GM23338 (cell line): ENCODE results near the gene IL4I1. TPM values are rescaled to one million over a fixed set of nuclear protein-coding genes. Genes with fewer than 3 reads are reported as not detected.

Source experiments
- ATAC-seq: fragments of 200-7000 bp; cut with Tn5 transposase; 3 replicates; pipeline ENCODE4 v1.9.1; 2020
- DNase-seq: peaks from one replicate; pipeline ENCODE4 v3.0.0-alpha.2; 2015; ENCODE audit warnings: low spot score
- H2AFZ ChIP-seq: fragments of 200-600 bp; sonication (generic); 2 replicates; pipeline ENCODE4 v1.8.0; 2016; ENCODE audit warnings: antibody characterized with exemption, mild to moderate bottlenecking, moderate library complexity
- H3F3A ChIP-seq: fragments of 200-600 bp; sonication (generic); replicated peaks from 2 replicates; pipeline ENCODE4 v1.8.0; 2017; ENCODE audit warnings: antibody characterized with exemption, mixed run types, low read depth
- H3K27ac ChIP-seq: fragments of 200-600 bp; sonication (generic); 2 replicates; pipeline ENCODE4 v1.6.1; 2016; ENCODE audit warnings: low read depth
- H3K27me3 ChIP-seq: fragments of 200-600 bp; sonication (generic); 2 replicates; pipeline ENCODE4 v1.8.0; 2016; ENCODE audit warnings: mild to moderate bottlenecking, mixed run types, moderate library complexity; ENCODE audit not compliant: insufficient read depth
- H3K36me3 ChIP-seq: fragments of 200-600 bp; sonication (generic); 2 replicates; pipeline ENCODE4 v1.8.0; 2016; ENCODE audit warnings: mild to moderate bottlenecking; ENCODE audit not compliant: insufficient read depth
- H3K4me1 ChIP-seq: fragments of 200-600 bp; sonication (generic); 2 replicates; pipeline ENCODE4 v1.8.0; 2016; ENCODE audit warnings: mild to moderate bottlenecking, moderate library complexity; ENCODE audit not compliant: insufficient read depth
- H3K4me2 ChIP-seq: fragments of 200-600 bp; sonication (generic); 2 replicates; pipeline ENCODE4 v1.7.1; 2017; ENCODE audit warnings: mixed run types
- H3K4me3 ChIP-seq: fragments of 200-600 bp; sonication (generic); 2 replicates; pipeline ENCODE4 v1.6.1; 2016; ENCODE audit warnings: mixed run types
- H3K79me2 ChIP-seq: fragments of 200-600 bp; sonication (generic); replicated peaks from 2 replicates; pipeline ENCODE4 v1.8.0; 2017; ENCODE audit warnings: mild to moderate bottlenecking; ENCODE audit not compliant: insufficient read depth
- H3K9me2 ChIP-seq: fragments of 200-600 bp; sonication (generic); 2 replicates; pipeline ENCODE4 v1.8.0; 2017; ENCODE audit not compliant: insufficient read depth
- H4K20me1 ChIP-seq: fragments of 200-600 bp; sonication (generic); replicated peaks from 2 replicates; pipeline ENCODE4 v1.8.0; 2017; ENCODE audit warnings: mild to moderate bottlenecking; ENCODE audit not compliant: insufficient read depth
- H3K27ac Mint-ChIP-seq: 2 replicates; pipeline ENCODE4 v1.8.0; 2020; ENCODE audit warnings: inconsistent platforms, mild to moderate bottlenecking, moderate library complexity, mixed read lengths
- H3K27me3 Mint-ChIP-seq: 3 replicates; pipeline ENCODE4 v1.8.0; 2022; ENCODE audit warnings: low read depth, mild to moderate bottlenecking, moderate library complexity, mixed read lengths, inconsistent platforms; ENCODE audit not compliant: insufficient read depth, poor library complexity
- H3K36me3 Mint-ChIP-seq: 3 replicates; pipeline ENCODE4 v1.8.0; 2021; ENCODE audit warnings: low read depth, mild to moderate bottlenecking, inconsistent platforms, moderate library complexity, mixed read lengths
- H3K4me1 Mint-ChIP-seq: 3 replicates; pipeline ENCODE4 v1.8.0; 2020; ENCODE audit warnings: mild to moderate bottlenecking, inconsistent platforms, mixed read lengths
- H3K4me3 Mint-ChIP-seq: 3 replicates; pipeline ENCODE4 v1.8.0; 2021; ENCODE audit warnings: moderate library complexity, mild to moderate bottlenecking, inconsistent platforms, mixed read lengths
- H3K9me3 Mint-ChIP-seq: 3 replicates; pipeline ENCODE4 v1.8.0; 2020; ENCODE audit warnings: moderate library complexity, mild to moderate bottlenecking, inconsistent platforms, mixed read lengths
- JUNB ChIP-seq: IDR thresholded peaks from one replicate; pipeline ENCODE4 v1.6.1; 2016; ENCODE audit warnings: antibody characterized with exemption; ENCODE audit not compliant: unreplicated experiment
- NANOG ChIP-seq: IDR thresholded peaks from 2 replicates; pipeline ENCODE4 v1.6.1; 2016; ENCODE audit warnings: antibody characterized with exemption, borderline replicate concordance
- ZNF331 ChIP-seq: fragments of 250-450 bp; sonication (Bioruptor Pico); IDR thresholded peaks from 2 replicates; pipeline ENCODE4 v1.5.0; 2020; ENCODE audit warnings: low read depth, mild to moderate bottlenecking, moderate library complexity
- polyA plus RNA-seq: library from polyadenylated mRNA; unstranded; fragments of >200 nt; fragmentation: Nextera tagmentation; extraction: Ambion mirVana; gene quantifications from 2 replicates; pipeline ENCODE4 v1.2.1, GENCODE V29; 2016
- total RNA-seq: library from RNA; depleted of rRNA; stranded (reverse); fragments of >200 nt; shearing (Covaris generic); gene quantifications from 2 replicates; pipeline ENCODE4 v1.2.3, GENCODE V29; 2014
- TF ChIP-seq, protein P1 (sequence below): fragments of 250-450 bp; sonication (Bioruptor Pico); IDR thresholded peaks from 2 replicates; pipeline ENCODE4 v1.5.0; 2020; ENCODE audit warnings: mild to moderate bottlenecking, moderate library complexity

IL4I1 gene
- total and polyA plus RNA-seq, 2 experiments from 2014 or later: 0.60 to 0.69 TPM

- Mint-ChIP-seq H3K4me3 (peak overlapping the region; percentile 78), H3K4me1 (peaks cover 24% of the 10 kb centered on the region), H3K9me3 (peaks cover 10% of the 10 kb centered on the region; the same call in 2 of the 3 replicates), H3K36me3 (peaks cover 35% of the 10 kb centered on the region), H3K27ac (no peak overlapping the region), H3K27me3 (peaks cover 19% of the 10 kb centered on the region)
- H2AFZ ChIP-seq: peak overlapping the region; percentile 11; the same call in 1 of the 2 replicates
- 0 out of 2 replicates have a peak overlapping the region, but pooled peaks have one; percentile 24 for H3K27ac ChIP-seq
- peaks cover 20% of the 10 kb centered on the region for H3F3A ChIP-seq
- no peaks in the 10 kb centered on the region; the same call in 1 of the 2 replicates for H3K36me3 ChIP-seq
- ATAC-seq (no peak), DNase-seq (no peak)
- H3K27me3 ChIP-seq: no peaks in the 10 kb centered on the region
- peaks cover 37% of the 10 kb centered on the region for H3K79me2 ChIP-seq
- peak overlapping the region; percentile 88 for H3K4me3 ChIP-seq
- H4K20me1 ChIP-seq: peaks cover 31% of the 10 kb centered on the region
- peak overlapping the region; percentile 94 for H3K4me2 ChIP-seq
- 0 out of 2 replicates have a peak, but pooled peaks cover 3% of the 10 kb centered on the region for H3K9me2 ChIP-seq
- H3K4me1 ChIP-seq: peaks cover 21% of the 10 kb centered on the region
- TF ChIP-seq, protein P1, sequence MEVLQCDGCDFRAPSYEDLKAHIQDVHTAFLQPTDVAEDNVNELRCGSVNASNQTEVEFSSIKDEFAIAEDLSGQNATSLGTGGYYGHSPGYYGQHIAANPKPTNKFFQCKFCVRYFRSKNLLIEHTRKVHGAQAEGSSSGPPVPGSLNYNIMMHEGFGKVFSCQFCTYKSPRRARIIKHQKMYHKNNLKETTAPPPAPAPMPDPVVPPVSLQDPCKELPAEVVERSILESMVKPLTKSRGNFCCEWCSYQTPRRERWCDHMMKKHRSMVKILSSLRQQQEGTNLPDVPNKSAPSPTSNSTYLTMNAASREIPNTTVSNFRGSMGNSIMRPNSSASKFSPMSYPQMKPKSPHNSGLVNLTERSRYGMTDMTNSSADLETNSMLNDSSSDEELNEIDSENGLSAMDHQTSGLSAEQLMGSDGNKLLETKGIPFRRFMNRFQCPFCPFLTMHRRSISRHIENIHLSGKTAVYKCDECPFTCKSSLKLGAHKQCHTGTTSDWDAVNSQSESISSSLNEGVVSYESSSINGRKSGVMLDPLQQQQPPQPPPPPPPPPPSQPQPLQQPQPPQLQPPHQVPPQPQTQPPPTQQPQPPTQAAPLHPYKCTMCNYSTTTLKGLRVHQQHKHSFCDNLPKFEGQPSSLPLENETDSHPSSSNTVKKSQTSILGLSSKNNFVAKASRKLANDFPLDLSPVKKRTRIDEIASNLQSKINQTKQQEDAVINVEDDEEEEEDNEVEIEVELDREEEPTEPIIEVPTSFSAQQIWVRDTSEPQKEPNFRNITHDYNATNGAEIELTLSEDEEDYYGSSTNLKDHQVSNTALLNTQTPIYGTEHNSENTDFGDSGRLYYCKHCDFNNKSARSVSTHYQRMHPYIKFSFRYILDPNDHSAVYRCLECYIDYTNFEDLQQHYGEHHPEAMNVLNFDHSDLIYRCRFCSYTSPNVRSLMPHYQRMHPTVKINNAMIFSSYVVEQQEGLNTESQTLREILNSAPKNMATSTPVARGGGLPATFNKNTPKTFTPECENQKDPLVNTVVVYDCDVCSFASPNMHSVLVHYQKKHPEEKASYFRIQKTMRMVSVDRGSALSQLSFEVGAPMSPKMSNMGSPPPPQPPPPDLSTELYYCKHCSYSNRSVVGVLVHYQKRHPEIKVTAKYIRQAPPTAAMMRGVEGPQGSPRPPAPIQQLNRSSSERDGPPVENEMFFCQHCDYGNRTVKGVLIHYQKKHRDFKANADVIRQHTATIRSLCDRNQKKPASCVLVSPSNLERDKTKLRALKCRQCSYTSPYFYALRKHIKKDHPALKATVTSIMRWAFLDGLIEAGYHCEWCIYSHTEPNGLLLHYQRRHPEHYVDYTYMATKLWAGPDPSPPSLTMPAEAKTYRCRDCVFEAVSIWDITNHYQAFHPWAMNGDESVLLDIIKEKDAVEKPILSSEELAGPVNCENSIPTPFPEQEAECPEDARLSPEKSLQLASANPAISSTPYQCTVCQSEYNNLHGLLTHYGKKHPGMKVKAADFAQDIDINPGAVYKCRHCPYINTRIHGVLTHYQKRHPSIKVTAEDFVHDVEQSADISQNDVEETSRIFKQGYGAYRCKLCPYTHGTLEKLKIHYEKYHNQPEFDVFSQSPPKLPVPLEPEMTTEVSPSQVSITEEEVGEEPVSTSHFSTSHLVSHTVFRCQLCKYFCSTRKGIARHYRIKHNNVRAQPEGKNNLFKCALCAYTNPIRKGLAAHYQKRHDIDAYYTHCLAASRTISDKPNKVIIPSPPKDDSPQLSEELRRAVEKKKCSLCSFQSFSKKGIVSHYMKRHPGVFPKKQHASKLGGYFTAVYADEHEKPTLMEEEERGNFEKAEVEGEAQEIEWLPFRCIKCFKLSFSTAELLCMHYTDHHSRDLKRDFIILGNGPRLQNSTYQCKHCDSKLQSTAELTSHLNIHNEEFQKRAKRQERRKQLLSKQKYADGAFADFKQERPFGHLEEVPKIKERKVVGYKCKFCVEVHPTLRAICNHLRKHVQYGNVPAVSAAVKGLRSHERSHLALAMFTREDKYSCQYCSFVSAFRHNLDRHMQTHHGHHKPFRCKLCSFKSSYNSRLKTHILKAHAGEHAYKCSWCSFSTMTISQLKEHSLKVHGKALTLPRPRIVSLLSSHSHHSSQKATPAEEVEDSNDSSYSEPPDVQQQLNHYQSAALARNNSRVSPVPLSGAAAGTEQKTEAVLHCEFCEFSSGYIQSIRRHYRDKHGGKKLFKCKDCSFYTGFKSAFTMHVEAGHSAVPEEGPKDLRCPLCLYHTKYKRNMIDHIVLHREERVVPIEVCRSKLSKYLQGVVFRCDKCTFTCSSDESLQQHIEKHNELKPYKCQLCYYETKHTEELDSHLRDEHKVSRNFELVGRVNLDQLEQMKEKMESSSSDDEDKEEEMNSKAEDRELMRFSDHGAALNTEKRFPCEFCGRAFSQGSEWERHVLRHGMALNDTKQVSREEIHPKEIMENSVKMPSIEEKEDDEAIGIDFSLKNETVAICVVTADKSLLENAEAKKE (CRISPR knock-in tag): no peak
Measured at GRCh38 chr19:49849433-49850220, 47.1 kb downstream of the IL4I1 start.

DNA sequence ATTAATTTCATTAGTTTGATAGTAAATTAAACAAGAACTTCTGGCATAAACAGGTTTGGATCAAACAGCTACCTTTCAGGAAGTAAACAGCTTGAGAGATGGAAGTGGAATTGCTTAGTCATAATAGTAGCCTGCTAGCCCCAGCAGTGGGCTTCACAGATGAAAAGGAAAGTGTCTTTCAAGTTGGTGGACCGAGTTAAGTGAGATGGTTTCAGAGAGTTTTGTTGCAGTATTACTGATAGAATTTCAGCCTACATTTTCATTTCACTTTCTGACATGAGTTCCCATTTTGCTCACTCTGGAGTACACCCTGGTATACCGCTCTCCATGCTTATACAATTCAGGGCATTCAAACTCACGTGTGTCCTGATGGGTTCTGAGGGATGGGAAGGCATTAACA is 47.7 kb downstream of the IL4I1 start:
- H4K20me1 ChIP-seq: peaks cover 30% of the 10 kb centered on the region
- H3K27ac Mint-ChIP-seq: no peak overlapping the region
- H3K4me1 ChIP-seq: peaks cover 21% of the 10 kb centered on the region
- peaks cover 34% of the 10 kb centered on the region for H3K36me3 Mint-ChIP-seq
- no peak overlapping the region for H2AFZ ChIP-seq
- peaks cover 18% of the 10 kb centered on the region for H3F3A ChIP-seq
- H3K27me3 ChIP-seq: no peaks in the 10 kb centered on the region
- peaks cover 19% of the 10 kb centered on the region for H3K27me3 Mint-ChIP-seq
- 0 out of 2 replicates have a peak, but pooled peaks cover 3% of the 10 kb centered on the region for H3K9me2 ChIP-seq
- peaks cover 10% of the 10 kb centered on the region; the same call in 2 of the 3 replicates for H3K9me3 Mint-ChIP-seq
- H3K27ac ChIP-seq: no peak overlapping the region
- H3K4me3 Mint-ChIP-seq: peak overlapping the region; percentile 21; the same call in 1 of the 3 replicates
- DNase-seq (no peak), ATAC-seq (no peak)
- no peak overlapping the region for H3K4me2 ChIP-seq
- peaks cover 36% of the 10 kb centered on the region for H3K79me2 ChIP-seq
- no peak overlapping the region for H3K4me3 ChIP-seq
- no peaks in the 10 kb centered on the region; the same call in 1 of the 2 replicates for H3K36me3 ChIP-seq
- H3K4me1 Mint-ChIP-seq: peaks cover 24% of the 10 kb centered on the region
- TF ChIP-seq, protein P1 (CRISPR knock-in tag): no peak
- no peak for TF ChIP-seq JUNB
- TF ChIP-seq ZNF331 (CRISPR knock-in tag): no peak
- TF ChIP-seq NANOG: no peak
